ENCODE results near the gene INO80. TPM values are rescaled to one million over a fixed set of nuclear protein-coding genes. Genes with fewer than 3 reads are reported as not detected.

Gene INO80
- total RNA-seq, 4 donors from 2014 or later: 20.9 to 28.4 (median 25.1) TPM

DNA sequence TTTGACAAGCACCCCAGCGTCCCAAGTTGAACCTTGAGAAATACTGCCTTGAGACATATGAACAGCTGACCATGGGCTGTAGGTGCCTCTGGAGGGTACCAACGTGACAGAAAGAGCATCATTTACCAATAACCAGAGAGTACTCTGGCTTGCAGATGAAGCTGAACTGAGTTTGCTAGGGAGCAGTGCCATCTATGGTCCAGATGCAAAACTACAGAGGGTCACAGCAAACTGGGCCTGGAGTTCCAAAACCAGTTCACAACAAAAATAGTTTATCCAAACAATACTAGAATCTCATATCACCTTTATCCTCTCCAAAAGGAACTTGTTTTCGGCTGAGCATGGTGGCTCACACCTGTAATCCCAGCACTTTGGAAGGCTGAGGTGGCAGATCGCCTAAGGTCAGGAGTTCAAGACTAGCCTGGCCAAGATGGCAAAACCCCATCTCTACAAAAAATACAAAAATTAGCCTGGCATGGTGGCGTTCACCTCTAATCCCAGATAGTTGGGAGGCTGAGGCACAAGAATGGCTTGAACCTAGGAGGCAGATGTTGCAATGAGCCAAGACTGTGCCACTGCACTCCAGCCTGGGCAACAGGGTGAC lies 93.5 kb downstream of the INO80 start:
- TF ChIP-seq, protein P1, sequence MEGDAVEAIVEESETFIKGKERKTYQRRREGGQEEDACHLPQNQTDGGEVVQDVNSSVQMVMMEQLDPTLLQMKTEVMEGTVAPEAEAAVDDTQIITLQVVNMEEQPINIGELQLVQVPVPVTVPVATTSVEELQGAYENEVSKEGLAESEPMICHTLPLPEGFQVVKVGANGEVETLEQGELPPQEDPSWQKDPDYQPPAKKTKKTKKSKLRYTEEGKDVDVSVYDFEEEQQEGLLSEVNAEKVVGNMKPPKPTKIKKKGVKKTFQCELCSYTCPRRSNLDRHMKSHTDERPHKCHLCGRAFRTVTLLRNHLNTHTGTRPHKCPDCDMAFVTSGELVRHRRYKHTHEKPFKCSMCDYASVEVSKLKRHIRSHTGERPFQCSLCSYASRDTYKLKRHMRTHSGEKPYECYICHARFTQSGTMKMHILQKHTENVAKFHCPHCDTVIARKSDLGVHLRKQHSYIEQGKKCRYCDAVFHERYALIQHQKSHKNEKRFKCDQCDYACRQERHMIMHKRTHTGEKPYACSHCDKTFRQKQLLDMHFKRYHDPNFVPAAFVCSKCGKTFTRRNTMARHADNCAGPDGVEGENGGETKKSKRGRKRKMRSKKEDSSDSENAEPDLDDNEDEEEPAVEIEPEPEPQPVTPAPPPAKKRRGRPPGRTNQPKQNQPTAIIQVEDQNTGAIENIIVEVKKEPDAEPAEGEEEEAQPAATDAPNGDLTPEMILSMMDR (IDR thresholded peaks at IDR 0.05; ENCODE audit: low read depth): no peak

DNA sequence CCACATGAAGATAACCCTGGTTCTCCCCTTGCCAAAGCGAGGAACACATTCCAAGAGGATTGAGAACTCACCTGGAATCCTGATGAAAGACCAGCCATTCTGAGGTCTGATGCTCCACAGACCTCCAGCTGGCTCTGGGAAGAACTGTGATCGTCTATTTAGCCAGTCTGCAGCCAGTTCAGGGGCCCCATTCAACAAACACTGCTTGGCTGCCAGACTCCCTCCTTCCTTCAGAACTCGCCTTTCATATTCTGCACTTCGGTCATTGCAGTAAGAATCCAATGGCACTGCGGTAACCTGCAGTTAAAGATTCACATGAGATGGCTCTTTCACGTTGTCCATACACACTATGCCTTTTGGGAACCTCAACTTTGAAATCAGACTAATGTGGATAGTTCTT lies 95.3 kb downstream of the INO80 start:
- TF ChIP-seq, protein P1 (IDR thresholded peaks at IDR 0.05; ENCODE audit: low read depth): no peak

DNA sequence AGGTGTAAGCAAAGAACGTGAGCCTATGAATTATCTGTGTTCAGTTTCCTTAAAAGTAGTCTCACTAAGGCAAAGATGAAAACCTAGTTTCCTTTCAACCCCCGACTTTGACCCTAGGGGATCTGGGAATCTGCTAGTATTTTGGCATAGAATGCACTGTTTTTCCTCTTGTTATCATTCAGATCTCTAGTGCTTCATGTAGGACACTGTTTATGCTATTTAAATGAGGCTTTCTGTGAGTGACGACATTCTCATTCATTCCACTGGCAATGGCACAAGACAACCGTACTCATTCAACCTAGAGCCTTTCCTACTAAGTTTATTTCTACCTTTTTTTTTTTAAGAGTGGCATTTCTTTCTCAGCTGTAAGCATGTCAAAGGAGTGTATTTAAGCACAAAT lies 95.8 kb downstream of the INO80 start:
- TF ChIP-seq, protein P1 (IDR thresholded peaks at IDR 0.05; ENCODE audit: low read depth): no peak

DNA sequence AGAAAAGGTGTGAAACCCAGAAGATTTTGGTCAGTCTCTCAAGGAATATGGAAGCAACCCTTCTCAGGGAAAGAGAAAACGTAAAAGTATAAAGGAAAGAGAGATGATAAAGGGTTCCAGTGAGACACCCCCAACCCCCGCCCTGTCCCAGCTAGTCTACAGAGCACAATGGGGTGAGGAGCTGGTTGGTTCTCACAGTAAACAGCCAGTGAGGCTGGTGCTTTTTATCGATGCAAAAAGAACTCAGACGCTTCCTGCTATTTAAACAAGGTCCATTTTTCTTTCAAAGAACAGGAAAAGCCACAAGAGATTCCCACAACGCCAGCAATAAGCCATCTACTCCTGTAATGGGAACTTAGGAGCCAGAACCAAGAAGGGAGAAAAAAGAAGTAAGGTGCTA lies 96.9 kb downstream of the INO80 start:
- TF ChIP-seq, protein P1 (IDR thresholded peaks at IDR 0.05; ENCODE audit: low read depth): no peak

DNA sequence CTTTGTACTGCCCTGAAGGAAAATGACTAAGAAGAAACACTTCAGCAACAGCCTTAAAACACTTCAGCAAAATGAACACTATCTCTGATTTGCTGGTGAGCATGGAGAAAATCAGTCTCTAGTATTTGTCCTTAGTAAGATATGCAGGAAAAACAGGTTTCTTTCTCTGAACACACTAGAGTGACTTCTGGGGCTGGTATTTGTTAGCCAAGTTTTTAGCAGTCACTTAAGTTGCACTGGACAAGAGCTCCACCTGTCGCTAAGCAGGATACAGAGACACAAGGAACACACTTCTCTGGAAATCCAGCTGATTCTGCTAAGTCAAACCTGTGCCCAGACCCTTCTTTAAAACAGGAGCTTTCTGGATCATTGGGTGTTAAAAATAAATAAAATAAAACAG lies 97.5 kb downstream of the INO80 start:
- TF ChIP-seq, protein P1 (IDR thresholded peaks at IDR 0.05; ENCODE audit: low read depth): no peak

DNA sequence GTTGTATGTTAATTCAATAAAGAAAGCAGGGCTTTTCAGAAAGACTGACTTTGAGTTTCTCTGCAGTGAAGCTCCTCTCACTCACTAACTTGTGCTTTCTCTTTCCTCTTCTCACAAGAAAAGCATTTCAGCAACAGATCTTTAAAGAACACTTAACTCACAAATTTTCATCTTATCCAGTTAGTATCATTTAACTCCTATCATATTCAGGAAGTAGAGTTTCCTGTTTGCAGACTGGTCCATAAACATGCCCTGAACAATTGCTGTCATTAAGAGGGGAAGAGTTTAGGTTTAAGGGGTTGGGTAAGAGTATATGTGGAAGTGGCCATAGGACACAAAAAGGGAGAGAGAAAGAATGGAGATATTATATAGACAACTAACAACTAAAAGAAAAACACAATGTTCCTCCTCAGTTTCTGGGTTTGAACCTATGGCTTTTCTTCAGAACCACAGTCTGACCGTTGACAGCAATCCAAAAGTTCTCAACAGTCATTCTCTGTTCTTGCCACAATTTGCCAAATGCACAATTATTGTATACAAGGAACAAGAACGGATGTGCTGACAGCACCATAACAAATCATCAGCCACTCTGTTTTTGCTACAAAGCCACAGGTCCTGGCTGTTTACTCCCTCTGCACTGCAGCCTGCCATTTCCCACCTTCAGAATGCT lies 98.9 kb downstream of the INO80 start:
- TF ChIP-seq, protein P1 (IDR thresholded peaks at IDR 0.05; ENCODE audit: low read depth): no peak

DNA sequence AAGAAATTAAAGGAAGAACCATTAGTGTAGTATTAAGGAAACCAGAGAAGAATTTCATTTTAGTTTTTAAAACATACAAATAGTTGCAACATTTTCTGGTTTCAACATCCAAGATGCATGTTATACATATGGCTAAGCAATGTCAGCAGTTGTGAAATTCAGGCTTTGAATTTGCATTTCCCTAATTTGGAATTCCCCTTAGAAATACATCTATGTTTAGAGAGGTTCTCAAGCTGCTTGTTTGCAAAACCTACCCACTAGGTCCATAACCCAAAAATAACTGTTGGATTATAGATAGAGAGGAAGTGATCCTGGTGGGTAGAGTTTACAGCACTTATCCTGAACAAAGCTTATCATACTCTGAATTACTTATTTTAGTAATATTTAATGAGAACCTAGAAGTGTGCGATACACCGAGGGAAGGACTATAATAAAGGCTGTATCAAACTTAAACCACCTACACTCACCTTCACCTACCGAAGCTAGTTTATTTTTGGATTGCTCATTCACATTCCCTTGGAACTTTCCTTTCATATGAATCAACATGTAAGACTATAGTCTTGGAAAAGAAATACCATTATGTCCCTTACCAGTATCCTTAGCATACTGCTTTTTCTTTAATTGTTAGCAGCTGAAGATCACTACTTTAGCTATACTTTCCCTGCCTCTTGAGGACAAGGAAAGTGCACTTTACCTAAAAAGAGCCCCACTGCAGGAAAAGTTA lies 102.2 kb downstream of the INO80 start:
- TF ChIP-seq, protein P1 (IDR thresholded peaks at IDR 0.05; ENCODE audit: low read depth): no peak

Data from subcutaneous adipose tissue (tissue), 4 donors.